ENCODE results near the gene FOXP1.

DNA sequence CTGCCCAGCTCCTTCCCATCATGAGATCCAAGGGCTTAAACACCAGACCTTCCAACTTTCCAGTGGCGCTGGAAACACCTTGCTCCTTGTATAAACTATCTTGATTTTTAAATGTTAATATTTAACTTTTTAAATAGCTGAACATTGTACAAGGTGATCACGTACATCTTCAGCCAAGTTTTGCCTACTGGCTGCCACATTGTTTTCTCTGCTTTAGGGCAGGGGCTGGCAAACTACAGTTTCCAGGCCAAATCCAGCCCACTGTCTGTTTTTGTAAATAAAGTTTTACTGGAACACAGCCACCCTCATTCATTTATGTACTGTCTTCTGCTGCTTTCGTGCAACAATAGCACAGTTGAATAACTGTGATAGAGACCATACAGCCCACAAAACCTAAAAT lies 27.6 kb upstream of the FOXP1 start:
- no peak for TF ChIP-seq FOSL2 (CRISPR knock-in tag; IDR thresholded peaks at IDR 0.05)
- no peak for TF ChIP-seq ZZZ3 (CRISPR knock-in tag; IDR thresholded peaks at IDR 0.05; ENCODE audit: borderline replicate concordance)
- TF ChIP-seq EP300 (IDR thresholded peaks at IDR 0.05; ENCODE audit: low read depth in 2 of 2, low read length in 2 of 2), result no peak
- TF ChIP-seq EP300 (CRISPR knock-in tag; IDR thresholded peaks at IDR 0.05; ENCODE audit: borderline replicate concordance), result no peak
- no peak for TF ChIP-seq RFX1 (IDR thresholded peaks at IDR 0.05)
- no peak for TF ChIP-seq ZNF709 (CRISPR knock-in tag; IDR thresholded peaks at IDR 0.05)
- no peak for TF ChIP-seq NFRKB (IDR thresholded peaks at IDR 0.05)
- no peak for TF ChIP-seq CREB1 (IDR thresholded peaks at IDR 0.05)
- TF ChIP-seq CREB1 (CRISPR knock-in tag; IDR thresholded peaks at IDR 0.05), result no peak
- TF ChIP-seq, protein P1, sequence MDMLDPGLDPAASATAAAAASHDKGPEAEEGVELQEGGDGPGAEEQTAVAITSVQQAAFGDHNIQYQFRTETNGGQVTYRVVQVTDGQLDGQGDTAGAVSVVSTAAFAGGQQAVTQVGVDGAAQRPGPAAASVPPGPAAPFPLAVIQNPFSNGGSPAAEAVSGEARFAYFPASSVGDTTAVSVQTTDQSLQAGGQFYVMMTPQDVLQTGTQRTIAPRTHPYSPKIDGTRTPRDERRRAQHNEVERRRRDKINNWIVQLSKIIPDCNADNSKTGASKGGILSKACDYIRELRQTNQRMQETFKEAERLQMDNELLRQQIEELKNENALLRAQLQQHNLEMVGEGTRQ (IDR thresholded peaks at IDR 0.05; ENCODE audit: low read depth, low read length), result no peak
- TF ChIP-seq, protein P1 (CRISPR knock-in tag; IDR thresholded peaks at IDR 0.05; ENCODE audit: borderline replicate concordance), result no peak
- TF ChIP-seq, protein P2, sequence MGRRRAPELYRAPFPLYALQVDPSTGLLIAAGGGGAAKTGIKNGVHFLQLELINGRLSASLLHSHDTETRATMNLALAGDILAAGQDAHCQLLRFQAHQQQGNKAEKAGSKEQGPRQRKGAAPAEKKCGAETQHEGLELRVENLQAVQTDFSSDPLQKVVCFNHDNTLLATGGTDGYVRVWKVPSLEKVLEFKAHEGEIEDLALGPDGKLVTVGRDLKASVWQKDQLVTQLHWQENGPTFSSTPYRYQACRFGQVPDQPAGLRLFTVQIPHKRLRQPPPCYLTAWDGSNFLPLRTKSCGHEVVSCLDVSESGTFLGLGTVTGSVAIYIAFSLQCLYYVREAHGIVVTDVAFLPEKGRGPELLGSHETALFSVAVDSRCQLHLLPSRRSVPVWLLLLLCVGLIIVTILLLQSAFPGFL (CRISPR knock-in tag; IDR thresholded peaks at IDR 0.05), result no peak
- TF ChIP-seq, protein P3, sequence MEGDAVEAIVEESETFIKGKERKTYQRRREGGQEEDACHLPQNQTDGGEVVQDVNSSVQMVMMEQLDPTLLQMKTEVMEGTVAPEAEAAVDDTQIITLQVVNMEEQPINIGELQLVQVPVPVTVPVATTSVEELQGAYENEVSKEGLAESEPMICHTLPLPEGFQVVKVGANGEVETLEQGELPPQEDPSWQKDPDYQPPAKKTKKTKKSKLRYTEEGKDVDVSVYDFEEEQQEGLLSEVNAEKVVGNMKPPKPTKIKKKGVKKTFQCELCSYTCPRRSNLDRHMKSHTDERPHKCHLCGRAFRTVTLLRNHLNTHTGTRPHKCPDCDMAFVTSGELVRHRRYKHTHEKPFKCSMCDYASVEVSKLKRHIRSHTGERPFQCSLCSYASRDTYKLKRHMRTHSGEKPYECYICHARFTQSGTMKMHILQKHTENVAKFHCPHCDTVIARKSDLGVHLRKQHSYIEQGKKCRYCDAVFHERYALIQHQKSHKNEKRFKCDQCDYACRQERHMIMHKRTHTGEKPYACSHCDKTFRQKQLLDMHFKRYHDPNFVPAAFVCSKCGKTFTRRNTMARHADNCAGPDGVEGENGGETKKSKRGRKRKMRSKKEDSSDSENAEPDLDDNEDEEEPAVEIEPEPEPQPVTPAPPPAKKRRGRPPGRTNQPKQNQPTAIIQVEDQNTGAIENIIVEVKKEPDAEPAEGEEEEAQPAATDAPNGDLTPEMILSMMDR (CRISPR knock-in tag; IDR thresholded peaks at IDR 0.05), result no peak
- TF ChIP-seq YY1 (IDR thresholded peaks at IDR 0.05; ENCODE audit: insufficient read depth, insufficient replicate concordance, low read depth, low read length), result no peak
- TF ChIP-seq, protein P4, sequence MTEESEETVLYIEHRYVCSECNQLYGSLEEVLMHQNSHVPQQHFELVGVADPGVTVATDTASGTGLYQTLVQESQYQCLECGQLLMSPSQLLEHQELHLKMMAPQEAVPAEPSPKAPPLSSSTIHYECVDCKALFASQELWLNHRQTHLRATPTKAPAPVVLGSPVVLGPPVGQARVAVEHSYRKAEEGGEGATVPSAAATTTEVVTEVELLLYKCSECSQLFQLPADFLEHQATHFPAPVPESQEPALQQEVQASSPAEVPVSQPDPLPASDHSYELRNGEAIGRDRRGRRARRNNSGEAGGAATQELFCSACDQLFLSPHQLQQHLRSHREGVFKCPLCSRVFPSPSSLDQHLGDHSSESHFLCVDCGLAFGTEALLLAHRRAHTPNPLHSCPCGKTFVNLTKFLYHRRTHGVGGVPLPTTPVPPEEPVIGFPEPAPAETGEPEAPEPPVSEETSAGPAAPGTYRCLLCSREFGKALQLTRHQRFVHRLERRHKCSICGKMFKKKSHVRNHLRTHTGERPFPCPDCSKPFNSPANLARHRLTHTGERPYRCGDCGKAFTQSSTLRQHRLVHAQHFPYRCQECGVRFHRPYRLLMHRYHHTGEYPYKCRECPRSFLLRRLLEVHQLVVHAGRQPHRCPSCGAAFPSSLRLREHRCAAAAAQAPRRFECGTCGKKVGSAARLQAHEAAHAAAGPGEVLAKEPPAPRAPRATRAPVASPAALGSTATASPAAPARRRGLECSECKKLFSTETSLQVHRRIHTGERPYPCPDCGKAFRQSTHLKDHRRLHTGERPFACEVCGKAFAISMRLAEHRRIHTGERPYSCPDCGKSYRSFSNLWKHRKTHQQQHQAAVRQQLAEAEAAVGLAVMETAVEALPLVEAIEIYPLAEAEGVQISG (CRISPR knock-in tag; IDR thresholded peaks at IDR 0.05), result no peak
- TF ChIP-seq POLR2A (IDR thresholded peaks at IDR 0.05; ENCODE audit: insufficient read depth in 1 of 2, low read depth in 2 of 2, low read length in 2 of 2), result no peak
